CD4-positive, alpha-beta T cell treated with Interleukin-4 for 1 hour (primary cell): ENCODE data around the gene SLC25A42.
A peak's percentile ranks its signal among the peaks of the same experiment; 100 is the strongest.

Source experiments
- DNase-seq, 2 donors: peaks; one replicate each; pipeline ENCODE4 v3.0.0-alpha.2; 2020 to 2022

The SLC25A42 gene

DNA sequence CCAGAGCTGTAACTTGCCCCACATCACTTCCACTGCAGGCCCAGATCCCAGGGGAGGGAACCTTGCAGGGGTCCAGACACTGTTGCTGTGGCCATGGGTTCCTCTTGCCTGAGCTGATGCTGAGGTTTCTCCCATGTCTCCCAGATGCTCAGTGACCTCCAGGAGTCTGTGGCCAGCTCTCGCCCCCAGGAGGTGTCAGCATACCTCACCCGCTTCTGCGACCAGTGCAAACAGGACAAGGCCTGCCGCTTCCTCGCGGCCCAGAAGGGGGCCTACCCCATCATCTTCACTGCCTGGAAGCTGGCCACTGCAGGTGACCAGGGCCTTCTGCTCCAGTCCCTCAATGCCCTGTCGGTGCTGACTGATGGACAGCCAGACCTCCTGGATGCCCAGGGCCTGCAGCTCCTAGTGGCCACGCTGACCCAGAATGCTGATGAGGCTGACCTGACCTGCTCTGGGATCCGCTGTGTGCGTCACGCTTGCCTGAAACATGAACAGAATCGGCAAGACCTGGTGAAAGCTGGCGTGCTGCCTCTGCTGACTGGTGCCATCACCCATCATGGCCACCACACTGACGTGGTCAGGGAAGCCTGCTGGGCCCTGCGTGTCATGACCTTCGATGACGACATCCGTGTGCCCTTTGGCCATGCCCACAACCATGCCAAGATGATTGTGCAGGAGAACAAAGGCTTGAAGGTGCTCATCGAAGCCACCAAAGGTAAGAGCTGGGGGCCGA is 12.1 kb upstream of the SLC25A42 start:
- no peak for DNase-seq

DNA sequence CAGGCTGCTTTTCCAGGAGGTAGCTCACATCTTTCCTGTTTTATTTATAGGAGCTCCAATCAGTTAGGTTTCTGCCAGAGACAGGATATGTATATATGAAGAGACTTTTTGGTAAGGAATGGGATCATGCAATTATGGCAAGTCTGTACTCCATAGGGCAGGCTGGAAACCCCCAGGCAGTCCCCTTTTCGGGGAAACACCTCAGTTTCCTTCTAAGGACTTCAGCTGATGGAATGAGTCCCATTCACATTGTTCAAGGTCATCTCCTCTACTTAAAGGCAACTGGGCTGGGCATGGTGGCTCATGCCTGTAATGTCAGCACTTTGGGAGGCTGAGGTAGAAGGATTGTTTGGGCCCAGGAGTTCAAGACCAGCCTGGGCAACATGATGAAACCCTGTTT is 10.9 kb upstream of the SLC25A42 start:
- DNase-seq, result no peak

DNA sequence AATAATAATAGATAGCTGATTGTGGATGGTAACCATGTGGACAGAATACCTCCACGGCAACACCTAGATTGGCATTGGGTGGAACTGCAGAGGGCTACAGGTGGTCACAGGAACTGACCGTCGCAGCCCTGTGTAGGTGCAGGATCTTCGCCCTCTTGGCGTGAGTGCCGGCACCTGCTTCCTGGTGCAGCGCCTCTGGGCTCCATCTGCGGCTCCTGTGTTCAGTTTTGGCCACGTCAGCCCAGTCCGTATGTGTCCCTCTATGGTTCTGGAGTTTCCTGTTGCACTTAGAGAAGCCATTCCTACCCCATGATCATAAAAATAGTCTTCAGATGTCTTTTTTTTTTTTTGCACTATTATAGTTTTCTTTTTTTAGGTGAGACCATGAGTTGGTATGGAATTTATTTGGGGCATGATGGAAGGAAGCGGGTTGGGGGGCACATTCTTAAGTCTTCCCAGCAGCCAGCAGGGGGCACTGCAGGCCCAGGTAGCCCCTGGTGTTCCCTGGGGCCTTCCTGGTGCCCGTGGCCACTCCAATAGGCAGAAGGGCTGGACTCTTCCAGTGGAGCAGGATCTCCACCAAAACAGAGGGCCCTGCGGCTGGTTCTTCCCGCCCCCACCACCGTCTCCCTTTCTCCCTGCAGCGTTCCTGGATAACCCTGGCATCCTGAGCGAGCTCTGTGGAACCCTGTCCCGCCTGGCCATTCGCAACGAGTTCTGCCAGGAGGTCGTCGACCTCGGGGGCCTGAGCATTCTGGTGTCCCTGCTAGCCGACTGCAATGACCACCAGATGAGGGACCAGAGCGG is 10.1 kb upstream of the SLC25A42 start:
- DNase-seq, result peak; percentile 61

DNA sequence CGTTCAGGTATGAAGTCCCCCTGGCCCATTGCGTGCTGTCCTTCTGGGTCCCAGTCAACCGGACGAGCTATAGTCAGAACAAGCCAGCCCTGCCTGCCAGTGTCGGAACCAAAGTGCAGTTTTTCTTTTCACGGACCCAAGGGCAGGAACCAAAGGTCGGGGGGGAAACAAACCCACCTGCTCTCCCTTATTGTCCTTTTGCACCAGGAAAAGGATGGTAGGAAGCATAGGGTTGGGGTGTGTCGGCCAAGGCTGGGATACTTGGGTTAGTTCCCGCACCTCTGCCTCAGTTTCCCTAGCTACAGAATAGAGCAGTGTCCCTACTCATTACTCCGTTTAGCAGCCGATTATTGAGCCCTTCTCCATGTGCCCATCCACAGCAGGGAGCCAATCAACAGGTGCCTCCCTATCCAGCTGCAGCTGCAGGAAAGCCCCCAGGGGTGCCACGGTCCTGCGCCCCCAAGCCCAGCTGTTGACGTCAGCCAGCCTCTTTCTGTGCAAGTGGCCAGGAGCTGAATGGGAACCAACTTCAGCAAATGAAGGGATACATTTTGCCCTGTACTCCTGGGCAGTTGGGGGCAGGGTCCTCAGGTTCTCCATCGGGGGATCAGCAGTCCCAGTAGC is 9.4 kb upstream of the SLC25A42 start:
- DNase-seq, result no peak

DNA sequence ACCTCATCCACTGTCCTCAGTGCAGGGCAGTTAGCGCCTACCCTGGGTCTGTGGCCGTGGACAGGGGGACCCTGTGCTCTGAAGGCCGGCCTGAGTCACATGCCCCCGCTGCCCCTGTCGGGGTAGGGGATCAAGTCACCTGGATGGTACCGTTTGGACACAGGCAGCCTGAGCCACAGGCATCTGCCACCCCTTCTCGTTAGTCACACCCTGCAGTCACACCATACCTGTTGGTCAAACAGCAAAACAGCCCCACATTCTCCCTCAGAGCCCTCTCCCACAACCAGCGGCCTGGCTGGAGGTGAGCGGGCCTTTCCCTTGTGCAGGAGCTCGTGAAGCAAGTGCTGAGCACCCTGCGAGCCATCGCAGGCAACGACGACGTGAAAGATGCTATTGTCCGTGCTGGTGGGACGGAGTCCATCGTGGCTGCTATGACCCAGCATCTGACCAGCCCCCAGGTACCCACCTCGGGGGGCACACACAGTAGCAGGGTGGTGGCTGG is 8.8 kb upstream of the SLC25A42 start:
- no peak for DNase-seq

DNA sequence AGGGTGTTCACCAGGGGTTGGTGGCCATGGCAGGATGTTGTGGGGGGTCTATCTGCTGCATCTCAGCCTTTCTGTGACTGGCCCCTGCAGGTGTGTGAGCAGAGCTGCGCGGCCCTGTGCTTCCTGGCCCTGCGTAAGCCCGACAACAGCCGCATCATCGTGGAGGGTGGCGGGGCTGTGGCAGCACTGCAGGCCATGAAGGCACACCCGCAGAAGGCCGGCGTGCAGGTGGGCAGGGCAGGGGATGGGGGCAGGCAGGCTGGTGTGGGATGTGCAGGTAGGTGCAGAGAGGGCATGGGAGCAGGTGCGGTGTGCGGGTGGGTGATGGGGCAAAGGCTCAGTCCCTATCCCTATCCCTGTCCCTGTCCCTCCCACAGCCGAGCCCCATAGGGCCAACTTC is 8.1 kb upstream of the SLC25A42 start:
- no peak for DNase-seq

DNA sequence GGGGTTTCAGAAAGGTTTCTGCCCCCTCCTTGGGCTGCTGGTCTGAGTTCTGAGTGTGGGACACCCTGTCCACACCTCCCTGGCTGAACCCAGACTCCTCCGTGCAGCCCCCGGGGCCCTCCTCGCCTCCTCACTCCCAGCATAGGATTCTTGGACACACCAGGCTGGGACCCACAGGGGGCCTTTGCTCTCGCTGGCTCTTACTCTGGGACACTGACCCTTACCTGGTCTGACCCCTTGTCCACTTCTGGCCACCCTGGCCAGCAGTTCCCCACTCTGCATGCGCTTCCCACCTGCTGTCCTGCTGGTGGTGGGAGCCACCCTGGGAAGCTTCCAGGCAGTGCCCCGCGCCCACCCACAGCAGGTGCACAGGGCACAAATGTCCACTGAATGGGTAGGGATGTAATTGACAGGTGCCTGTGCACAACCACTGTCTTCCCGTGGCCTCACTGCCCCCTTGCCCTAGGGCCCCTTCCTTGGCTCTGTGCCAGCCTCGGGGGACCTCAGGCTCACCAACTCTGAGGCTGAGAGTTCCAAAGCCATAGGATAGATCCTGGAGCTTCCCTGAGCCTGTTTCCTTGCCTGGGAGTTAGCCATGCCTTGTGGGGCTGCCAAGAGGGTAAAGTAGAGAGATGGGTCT is 7.0 kb upstream of the SLC25A42 start:
- DNase-seq, result no peak

DNA sequence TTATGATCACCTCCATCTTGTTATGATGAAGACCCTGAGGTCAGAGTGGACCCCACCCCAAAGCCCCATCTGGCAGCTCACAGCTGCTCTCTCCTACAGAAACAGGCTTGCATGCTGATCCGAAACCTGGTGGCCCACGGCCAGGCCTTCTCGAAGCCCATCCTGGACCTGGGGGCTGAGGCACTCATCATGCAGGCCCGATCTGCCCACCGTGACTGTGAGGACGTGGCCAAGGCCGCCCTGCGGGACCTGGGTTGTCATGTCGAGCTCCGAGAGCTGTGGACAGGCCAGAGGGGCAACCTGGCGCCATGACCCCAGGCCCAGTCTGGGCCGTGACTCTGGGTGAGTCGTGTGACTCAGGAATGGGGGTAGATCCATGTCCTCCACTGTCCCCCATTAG is 6.5 kb upstream of the SLC25A42 start:
- DNase-seq, result no peak

DNA sequence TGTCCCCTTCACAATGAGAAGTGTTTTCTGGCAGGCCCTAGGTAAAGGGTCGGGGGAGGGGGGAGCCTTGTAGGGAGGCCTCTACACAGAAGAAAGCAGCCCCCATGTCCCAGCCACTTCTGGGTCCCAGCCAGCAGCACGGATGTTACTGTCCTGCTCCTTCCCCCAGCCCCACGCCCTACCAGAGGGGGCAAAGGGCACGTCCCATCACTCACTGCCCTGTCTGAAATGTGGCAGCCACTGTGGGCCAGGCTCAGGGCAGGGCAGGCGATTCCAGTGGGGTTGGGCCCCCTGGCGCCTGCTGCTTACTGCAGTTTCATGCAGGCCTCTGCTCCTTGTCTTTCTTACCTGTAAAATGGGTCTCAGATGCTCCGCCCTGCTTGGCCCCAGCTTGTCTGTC is 6.1 kb upstream of the SLC25A42 start:
- no peak for DNase-seq

DNA sequence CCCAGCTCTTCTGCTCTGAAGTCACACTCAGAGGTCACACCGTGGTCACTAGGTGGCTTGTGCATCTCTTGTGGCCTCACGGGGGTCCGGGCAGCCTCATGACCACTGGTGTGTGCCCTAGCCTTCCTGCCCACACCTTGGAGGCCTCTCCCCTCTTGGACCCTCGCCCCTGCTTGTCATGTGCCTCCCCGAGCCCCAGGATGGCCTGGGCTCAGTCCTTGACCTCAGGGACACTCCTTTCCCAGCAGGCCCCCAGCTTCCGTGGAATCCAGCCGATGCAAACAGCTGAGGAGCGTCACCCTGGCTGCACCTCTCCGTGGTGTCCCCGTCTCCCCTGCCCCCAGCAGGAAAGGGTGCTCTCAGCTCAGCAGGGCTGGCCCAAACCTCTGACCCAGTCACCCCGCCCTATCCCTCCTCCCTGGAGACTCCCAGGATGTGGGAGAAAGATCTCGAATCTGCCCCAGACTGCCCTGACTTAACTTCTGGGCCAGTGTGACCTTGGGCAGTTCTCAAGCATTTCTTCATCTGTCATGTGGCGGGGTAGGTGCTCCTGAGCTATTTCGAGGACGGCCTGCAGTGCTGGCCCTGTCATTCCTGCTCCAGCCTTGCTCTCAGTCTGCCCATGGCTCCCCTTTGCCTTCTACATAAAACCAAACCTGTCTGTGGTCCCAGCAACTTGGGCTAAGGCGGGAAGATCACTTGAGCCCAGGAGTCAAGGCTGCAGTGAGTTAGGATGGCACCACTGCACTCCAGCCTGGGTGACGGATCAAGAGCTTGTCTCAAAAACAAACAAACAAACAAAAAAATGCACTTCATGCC is 4.6 kb upstream of the SLC25A42 start:
- DNase-seq, result no peak

DNA sequence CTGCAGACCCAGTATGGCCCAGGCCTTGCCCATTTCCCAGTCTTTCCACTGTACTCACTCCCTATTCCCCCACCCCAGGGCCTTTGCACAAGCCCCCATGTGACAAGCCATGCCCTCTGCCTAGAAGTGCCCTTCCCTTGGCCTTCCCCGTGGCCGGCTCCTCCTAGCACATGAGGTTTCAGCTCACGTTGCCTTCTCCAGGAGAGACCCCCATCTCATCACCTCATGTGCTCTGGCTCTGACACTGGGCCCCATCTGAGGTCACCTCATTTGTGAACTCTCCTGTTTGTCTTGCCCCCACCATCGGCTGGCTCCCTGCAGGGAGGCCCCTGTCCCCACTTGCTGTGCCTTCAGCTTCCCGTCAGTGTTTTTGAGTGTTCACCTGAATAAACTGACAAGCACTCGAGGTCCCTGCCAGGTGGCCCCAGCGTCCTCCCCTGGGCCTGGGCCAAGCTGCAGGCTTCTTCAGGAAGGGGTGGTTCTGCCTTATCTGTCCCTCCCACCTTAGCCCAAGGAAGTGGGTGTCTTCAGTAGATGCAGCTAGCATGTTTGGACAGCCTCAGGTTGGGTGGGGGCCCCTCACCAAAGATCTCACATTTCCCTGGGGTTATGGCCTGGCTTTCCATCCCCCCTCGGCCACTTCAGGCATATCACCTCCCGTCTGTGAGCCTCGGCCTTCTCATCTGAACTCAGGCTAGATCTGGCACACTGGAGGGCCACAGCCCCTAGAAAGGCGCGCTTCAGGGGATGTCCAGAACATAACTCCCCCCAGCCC is 3.8 kb upstream of the SLC25A42 start:
- no peak for DNase-seq

DNA sequence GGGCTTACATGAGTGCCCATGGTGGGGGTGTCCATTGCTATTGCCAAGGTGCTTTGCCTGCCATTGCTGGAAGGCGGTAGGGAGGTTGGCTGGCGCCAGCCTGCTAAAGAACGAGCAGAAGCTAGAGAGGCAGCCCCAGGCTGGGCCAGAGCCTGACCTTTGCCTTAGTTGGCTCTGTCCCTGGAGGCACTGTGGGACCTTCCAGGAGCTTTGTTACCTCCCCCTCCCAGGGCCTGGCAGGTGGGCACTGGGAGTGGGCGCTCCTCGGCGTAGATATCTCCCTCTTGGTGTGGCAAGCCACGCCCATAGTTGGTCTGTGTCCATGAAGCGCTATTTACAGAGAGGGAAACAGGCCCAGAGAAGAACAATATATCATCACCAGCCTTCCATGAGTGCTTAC is 2.3 kb upstream of the SLC25A42 start:
- DNase-seq, result no peak

DNA sequence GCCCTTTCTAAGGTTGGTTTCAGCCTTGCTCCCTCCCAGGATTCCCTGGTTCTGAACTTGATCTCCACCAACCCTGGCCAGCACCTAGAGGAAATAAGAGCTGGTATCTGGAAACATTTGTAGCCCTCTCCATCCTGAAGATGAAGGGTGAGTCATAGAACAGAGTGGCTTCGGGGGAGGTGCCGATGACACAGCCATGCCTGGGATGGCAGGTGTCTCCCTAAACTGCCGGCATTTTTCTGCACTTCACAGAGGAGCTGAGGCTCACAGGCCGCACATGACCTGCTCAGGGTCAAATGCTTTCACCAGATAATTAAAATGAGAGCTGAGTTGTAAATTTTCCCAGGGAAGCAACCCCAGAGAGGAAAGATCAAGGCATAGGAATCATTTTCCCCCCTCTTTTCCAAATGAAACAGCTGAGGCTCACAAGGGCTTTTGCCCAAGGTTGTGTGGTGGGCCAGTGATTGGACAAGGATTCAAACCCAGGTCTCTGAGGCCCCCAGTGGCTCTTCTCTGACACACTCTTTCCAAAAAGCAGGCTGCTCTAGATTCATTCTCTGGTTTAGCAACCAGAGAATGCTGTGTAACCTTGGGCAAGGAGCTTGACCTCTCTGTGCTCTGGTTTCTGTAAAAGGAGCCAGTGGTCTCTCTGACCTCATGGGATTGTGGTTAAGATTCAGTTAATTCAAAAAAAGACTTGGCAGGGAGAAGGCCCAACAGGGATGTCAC is 1.2 kb upstream of the SLC25A42 start:
- no peak for DNase-seq

DNA sequence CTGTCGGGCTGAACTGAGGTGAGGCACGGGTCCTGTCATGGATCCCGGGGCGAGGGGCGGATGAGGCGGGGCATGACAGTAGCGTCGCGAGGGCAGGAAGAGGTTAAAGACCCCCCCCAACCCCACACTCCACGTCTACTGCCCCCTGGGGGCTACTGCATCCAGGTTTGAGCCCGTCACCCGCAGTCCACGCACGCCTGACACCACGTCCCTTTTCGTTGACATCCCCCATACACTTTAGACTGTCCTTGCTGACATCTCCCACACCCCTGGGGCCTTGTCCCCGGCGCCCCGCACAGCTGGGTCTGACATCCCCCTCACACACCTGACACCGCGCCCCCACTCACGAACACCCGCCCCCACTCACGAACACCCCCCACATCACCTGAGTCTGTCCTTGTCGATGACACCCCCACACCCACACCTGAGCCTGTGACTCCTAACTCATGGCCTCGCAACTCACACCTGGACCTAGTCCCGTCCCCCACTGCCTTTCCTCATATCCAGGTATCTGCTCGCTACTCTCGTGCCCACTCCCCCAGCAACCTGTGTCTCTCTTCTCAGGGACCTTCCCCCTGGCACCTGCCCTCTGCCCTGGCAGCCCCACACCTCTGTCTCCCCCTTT is 416 bp downstream of the SLC25A42 start:
- DNase-seq, result no peak

DNA sequence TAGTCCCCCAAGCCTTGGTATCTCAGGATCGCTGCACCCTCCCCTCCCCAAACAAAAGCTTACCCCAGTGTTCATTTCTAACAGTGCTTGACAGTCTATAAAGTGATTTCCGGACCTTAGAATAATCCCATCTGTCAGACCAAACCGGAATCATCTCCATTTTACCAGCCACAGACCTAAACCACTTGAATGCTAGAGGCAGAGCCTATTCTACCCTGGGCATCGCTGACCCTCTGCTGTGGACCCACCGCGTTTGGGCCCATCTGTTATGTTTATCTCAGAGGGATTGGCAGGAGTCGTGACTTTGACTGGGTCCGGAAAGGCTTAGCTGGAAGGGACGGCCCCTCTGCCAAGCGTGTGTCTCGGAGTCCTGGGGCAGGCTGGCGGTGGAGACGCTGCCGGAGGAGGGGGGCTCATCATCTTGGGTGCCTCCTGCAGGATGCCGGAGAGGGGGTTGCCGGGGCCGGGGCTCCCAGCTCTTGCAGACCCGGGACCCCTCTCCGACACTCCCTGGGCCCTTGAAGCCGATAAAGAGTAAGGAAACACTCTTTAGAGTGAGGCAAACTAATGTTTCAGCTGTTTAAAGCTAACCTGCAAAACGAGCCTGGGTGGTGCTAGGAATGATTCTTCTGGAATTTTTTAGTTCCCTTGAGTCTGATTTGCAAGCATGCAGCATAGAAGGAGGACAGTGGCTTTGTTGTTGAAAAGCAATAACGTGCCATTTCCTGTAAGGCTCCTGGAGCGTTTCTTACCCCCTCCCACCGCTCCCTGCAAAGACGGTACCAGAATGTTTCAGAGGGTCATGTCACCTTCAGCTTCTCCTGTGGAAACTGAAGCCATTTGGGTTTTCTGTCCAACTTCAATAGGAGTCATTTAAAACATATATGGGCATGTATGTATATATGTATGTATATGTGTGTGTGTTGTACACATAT is 1.3 kb downstream of the SLC25A42 start:
- DNase-seq, result peak in 1 of 2 donors; percentile 35

DNA sequence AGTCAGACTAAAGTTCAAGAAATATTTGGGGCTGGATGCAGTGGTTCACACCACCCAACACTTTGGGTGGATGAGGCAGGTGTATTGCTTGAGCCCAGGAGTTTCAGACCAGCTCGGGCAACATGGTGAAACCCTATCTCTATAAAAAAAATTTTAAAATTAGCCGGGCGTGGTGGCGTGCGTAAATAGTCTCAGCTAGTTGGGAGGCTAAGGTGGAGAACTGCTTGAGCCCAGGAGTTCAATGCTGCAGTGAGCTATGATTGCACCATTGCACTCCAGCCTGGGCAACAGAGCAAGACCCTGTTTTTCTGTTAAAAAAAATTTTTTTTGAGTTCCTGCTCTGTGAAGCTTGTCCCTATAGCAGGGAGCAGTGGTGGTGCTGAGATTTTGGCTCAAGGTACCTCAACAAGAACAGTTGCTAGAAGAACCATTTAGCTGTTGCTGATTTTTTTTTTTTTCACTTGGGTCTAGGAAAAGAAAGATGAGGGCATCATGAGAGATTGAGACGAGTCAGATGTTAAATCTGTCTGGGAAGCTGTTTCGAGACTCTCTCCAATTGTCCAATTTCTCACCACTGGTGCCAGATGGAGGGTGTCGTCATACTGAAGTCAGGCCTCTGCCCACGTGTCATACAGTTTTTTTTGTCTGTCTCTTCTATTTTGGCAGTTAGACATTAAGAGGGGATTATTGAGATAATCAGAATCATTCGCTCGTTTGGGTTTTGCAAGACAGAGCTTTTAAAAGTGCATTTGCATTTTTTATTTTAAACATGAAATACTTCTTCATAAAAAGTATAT is 3.7 kb downstream of the SLC25A42 start:
- DNase-seq, result no peak

DNA sequence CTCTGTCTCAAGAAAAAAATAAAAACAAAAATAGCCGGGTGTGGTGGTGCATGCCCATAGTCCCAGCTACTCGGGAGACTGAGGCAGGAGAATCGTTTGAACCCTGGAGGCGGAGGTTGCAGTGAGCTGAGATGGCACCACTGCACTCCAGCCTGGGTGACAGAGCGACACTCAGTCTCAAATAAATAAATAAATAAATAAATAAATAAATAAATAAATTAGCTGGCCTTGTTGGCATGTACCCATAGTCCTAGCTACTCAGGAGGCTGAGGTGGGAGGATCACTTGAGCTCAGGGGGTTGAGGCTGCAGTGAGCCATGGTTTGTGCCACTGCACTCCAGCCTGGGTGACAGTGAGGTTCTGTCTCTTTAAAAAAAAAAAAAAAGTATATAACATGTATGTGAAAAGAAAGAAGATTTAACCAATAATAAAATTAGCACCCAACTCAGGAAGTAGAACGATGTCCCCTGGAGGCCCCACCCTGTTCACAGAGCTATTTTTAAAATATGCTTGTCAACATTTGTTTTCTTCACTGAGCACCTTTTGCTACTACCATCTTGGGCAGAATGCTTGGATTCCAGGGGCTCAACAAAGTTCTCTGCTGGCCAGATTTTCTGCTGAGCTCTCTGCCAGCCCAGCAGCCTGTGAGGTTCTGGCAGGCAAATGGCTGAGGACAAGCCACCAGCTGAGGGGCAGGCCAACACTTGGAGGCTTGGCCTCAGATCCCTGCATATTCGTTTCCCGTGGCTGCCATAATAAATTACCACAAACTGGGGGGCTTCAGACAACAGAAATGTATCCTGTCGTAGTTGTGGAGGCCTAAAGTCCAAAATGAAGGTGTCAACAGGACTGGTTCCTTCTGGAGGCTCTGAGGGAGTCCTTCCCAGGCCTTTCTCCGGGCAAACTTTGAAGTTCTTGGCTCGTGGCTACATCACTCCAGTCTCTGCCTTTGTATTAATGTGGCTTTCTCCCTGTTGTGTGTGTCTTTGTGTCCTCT is 5.2 kb downstream of the SLC25A42 start:
- DNase-seq, result peak in 1 of 2 donors; percentile 52
